Measurements from ENCODE around the gene TM9SF3. TPM values are rescaled to one million over a fixed set of nuclear protein-coding genes. Genes with fewer than 3 reads are reported as not detected.

Gene TM9SF3
- total and polyA plus RNA-seq, 12 donors = 19.9 to 133 (median 99.7) TPM

GRCh38 chr10:96478355-96478754, 108.5 kb downstream of the TM9SF3 start:
- Histone ChIP-seq H3K4me3 (no peak overlapping the region), H3K27me3 (no peaks in the 10 kb centered on the region), H3K27ac (no peak overlapping the region), H3K4me1 (replicated peaks in 1 of 2) (no peaks in the 10 kb centered on the region), H3K36me3 (replicated peaks in 1 of 2) (no peaks in the 10 kb centered on the region), H3K9me3 (replicated peaks in 1 of 3) (no peaks in the 10 kb centered on the region)
- intact Hi-C loops (cut with DNase I) = no loop called here
- WGBS, 4 donors = 76 to 83% (median 77%) methylated on average over 8 to 9 of the region's 9 CpGs
- DNase-seq = no peak
- TF ChIP-seq CTCF (IDR thresholded peaks at IDR 0.05) (no peak), POLR2A (IDR thresholded peaks at IDR 0.05) (no peak)

- peaks cover 4% of the 10 kb centered on the region for H3K27me3 ChIP-seq
- H3K4me3 ChIP-seq = no peak overlapping the region
- H3K4me1 ChIP-seq (replicated peaks in 1 of 2) = no peaks in the 10 kb centered on the region
- H3K9me3 ChIP-seq (replicated peaks in 1 of 3) = no peaks in the 10 kb centered on the region
- no peak for DNase-seq
- 73 to 81% (median 77%) methylated on average over 9 of the region's 9 CpGs for WGBS, 4 donors
- no peak for TF ChIP-seq CTCF (IDR thresholded peaks at IDR 0.05)
- no peak for TF ChIP-seq POLR2A (IDR thresholded peaks at IDR 0.05)
- no peaks in the 10 kb centered on the region for H3K36me3 ChIP-seq (replicated peaks in 1 of 2)
- no peak overlapping the region for H3K27ac ChIP-seq
- intact Hi-C loops (cut with DNase I) = no loop called here
Measured at GRCh38 chr10:96473866-96474265, 112.9 kb downstream of the TM9SF3 start.

- WGBS, 4 donors = 25 to 33% (median 28%) methylated on average over 4 of the region's 4 CpGs
- Histone ChIP-seq H3K36me3 (replicated peaks in 1 of 2) (no peaks in the 10 kb centered on the region), H3K4me3 (no peak overlapping the region), H3K27me3 (peaks cover 4% of the 10 kb centered on the region), H3K4me1 (replicated peaks in 1 of 2) (no peaks in the 10 kb centered on the region), H3K9me3 (replicated peaks in 1 of 3) (no peaks in the 10 kb centered on the region), H3K27ac (no peak overlapping the region)
- intact Hi-C loops (cut with DNase I) = no loop called here
- TF ChIP-seq POLR2A (IDR thresholded peaks at IDR 0.05) (no peak), CTCF (IDR thresholded peaks at IDR 0.05) (peak; percentile 4 to 33 (median 26))
- DNase-seq = peak in 4 of 7 donors; percentile 16 to 52 (median 30)
Measured at GRCh38 chr10:96470116-96470743, 116.6 kb downstream of the TM9SF3 start.

DNA sequence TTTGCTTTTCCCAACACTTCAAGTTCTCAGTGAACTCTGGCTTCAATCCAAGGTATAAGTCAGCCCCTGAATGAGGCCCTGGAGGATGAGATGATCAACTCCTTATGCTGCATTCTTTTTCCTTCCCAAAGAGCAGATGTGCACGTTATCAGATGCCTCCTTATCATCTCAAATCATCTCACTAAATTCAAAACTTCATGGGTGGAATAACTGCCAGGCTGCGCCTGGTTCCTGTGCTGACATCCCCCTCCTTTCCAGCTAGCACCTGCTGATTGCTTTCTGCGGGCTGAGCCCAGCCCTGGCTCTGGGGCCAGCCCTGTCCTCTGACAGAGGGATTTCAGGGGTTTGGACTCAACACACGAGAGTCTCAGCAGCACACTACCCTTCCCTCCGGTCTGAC, 118.0 kb downstream of the TM9SF3 start:
- WGBS, 4 donors = 52 to 68% (median 58%) methylated on average over 5 of the region's 5 CpGs
- no peak for TF ChIP-seq POLR2A (IDR thresholded peaks at IDR 0.05)
- TF ChIP-seq CTCF (IDR thresholded peaks at IDR 0.05) = no peak
- Histone ChIP-seq H3K36me3 (replicated peaks in 1 of 2) (no peaks in the 10 kb centered on the region), H3K27me3 (peaks cover 4% of the 10 kb centered on the region), H3K4me3 (no peak overlapping the region), H3K27ac (no peak overlapping the region), H3K9me3 (replicated peaks in 1 of 3) (no peaks in the 10 kb centered on the region), H3K4me1 (replicated peaks in 1 of 2) (no peaks in the 10 kb centered on the region)
- no peak for DNase-seq
- intact Hi-C loops (cut with DNase I) = no loop called here

Small RNAs within 50 kb of the gene (small RNA-seq; reads per million reads assigned to genes)
- 0 reads per million in 2 donors for gene RNA5SP324

Other genes starting within 250 kb of the TM9SF3 start
- gene OPALIN, start 228.0 kb downstream of the TM9SF3 start, total RNA-seq = not detected
- not detected for gene OPALIN, start 228.0 kb downstream of the TM9SF3 start, polyA plus RNA-seq
- under 1 TPM in 3 of 9 donors, not detected in 6; 0.11 to 0.14 (median 0.14) TPM for gene TLL2, start 73.1 kb downstream of the TM9SF3 start, total RNA-seq
- under 1 TPM; 0.10 to 0.40 (median 0.13) TPM for gene TLL2, start 73.1 kb downstream of the TM9SF3 start, polyA plus RNA-seq
- gene PIK3AP1, start 133.5 kb upstream of the TM9SF3 start, total RNA-seq = 10 to 100 TPM in 6 of 9 donors, 1 to 10 TPM in 3; 2.0 to 38.5 (median 16.2) TPM
- 1 to 10 TPM; 2.0 to 6.0 (median 5.8) TPM for gene PIK3AP1, start 133.5 kb upstream of the TM9SF3 start, polyA plus RNA-seq
- 10 to 100 TPM in 8 of 9 donors, 1 to 10 TPM in 1; 9.2 to 38.4 (median 22.4) TPM for gene LCOR, start 245.3 kb upstream of the TM9SF3 start, total RNA-seq
- gene LCOR, start 245.3 kb upstream of the TM9SF3 start, polyA plus RNA-seq = 1 to 10 TPM; 1.5 to 7.2 (median 5.2) TPM